ENCODE results near the gene RMDN3.

The RMDN3 gene

GRCh38 chr15:40772014-40772413 lies 17.0 kb upstream of the RMDN3 start:
- DNase-seq, result no peak

GRCh38 chr15:40771242-40771641 lies 16.2 kb upstream of the RMDN3 start:
- DNase-seq, result no peak

GRCh38 chr15:40770147-40770721 lies 15.2 kb upstream of the RMDN3 start:
- no peak for DNase-seq

GRCh38 chr15:40769274-40770146 lies 14.5 kb upstream of the RMDN3 start, which contains the start of gene C15orf62:
Gene C15orf62, plus strand, starts transcription at chr15:40769980. Its CDS starts 516 bp downstream, at chr15:40770496.
- DNase-seq, result peak; percentile 18 to 41

GRCh38 chr15:40768521-40769273 lies 13.6 kb upstream of the RMDN3 start:
- DNase-seq, result no peak

GRCh38 chr15:40767838-40768500 lies 12.9 kb upstream of the RMDN3 start:
- DNase-seq, result no peak

- DNase-seq, result no peak
Measured at GRCh38 chr15:40766906-40767837, 12.1 kb upstream of the RMDN3 start.

GRCh38 chr15:40766194-40766815 lies 11.3 kb upstream of the RMDN3 start:
- no peak for DNase-seq

- no peak for DNase-seq
Measured at GRCh38 chr15:40764629-40765103, 9.6 kb upstream of the RMDN3 start.

- DNase-seq, result peak in 1 of 2 donors; percentile 41
Measured at GRCh38 chr15:40763801-40764628, 9.0 kb upstream of the RMDN3 start, which contains the start of gene GCHFR. Gene GCHFR, plus strand, starts transcription at chr15:40764068. Its CDS starts 113 bp downstream, at chr15:40764181.

- peak in 1 of 2 donors; percentile 20 for DNase-seq
Measured at GRCh38 chr15:40762919-40763800, 8.1 kb upstream of the RMDN3 start.

- no peak for DNase-seq
Measured at GRCh38 chr15:40759961-40760360, 4.9 kb upstream of the RMDN3 start.

GRCh38 chr15:40756938-40757337 lies 1.9 kb upstream of the RMDN3 start:
- no peak for DNase-seq

- DNase-seq, result no peak
Measured at GRCh38 chr15:40755812-40756208, 756 bp upstream of the RMDN3 start.

- no peak for DNase-seq
Measured at GRCh38 chr15:40754574-40754882, 526 bp downstream of the RMDN3 start.

- no peak for DNase-seq
Measured at GRCh38 chr15:40751745-40752144, 3.3 kb downstream of the RMDN3 start.

- no peak for DNase-seq
Measured at GRCh38 chr15:40750885-40751284, 4.2 kb downstream of the RMDN3 start.

GRCh38 chr15:40749151-40749630 lies 5.9 kb downstream of the RMDN3 start:
- DNase-seq, result no peak
